B cell (primary cell): ENCODE data around the gene TEX26. TPM values are rescaled to one million over a fixed set of nuclear protein-coding genes. Genes with fewer than 3 reads are reported as not detected.
"Not testable (repeated sequence)": the region's sequence is repeated elsewhere in the genome, so short reads cannot be mapped to it uniquely, and the experiment has no call there.

ENCODE experiments used
- ATAC-seq: fragments of 200-7000 bp; cut with Tn5 transposase; one replicate; pipeline ENCODE4 v1.10.0; 2021; ENCODE audit warnings: low read depth, mild to moderate bottlenecking, moderate number of reproducible peaks, moderate library complexity
- CTCF ChIA-PET: fragments of 350-600 bp; sonication (Branson Sonifier 250); formaldehyde crosslinking; loops from one replicate; lab custom pipeline; 2021; ENCODE audit warnings: antibody characterized with exemption, inconsistent platforms; lab: Charles Lee
- POLR2A ChIA-PET: fragments of 350-600 bp; sonication (Branson Sonifier 250); formaldehyde crosslinking; loops from one replicate; lab custom pipeline; 2021; ENCODE audit warnings: antibody characterized with exemption; lab: Charles Lee
- DNase-seq: peaks from one replicate; pipeline ENCODE4 v3.0.0; 2013
- H2AFZ ChIP-seq: 2 replicates; pipeline ENCODE4 v1.6.1; 2012; ENCODE audit warnings: mild to moderate bottlenecking, low read depth, low read length; ENCODE audit not compliant: insufficient read depth, poor library complexity, severe bottlenecking
- H3K27ac ChIP-seq, 2 donors: 1 replicate in 1 of 2; 2 replicates in 1 of 2; pipeline ENCODE4 v1.5.1; 2012 to 2013; ENCODE audit warnings: low read length in 2 of 2, mild to moderate bottlenecking in 2 of 2, moderate library complexity in 1 of 2
- H3K27me3 ChIP-seq, 4 experiments: fragments of 200-600 bp in 1 of 4; sonication (generic) in 1 of 4; replicated peaks in 1 of 4; 1 replicate in 2 of 4; 2 replicates in 2 of 4; pipeline versions ENCODE4 v1.6.1 to v1.7.0; 2013 to 2016; ENCODE audit warnings: low read length in 3 of 4, mild to moderate bottlenecking in 2 of 4, mixed read lengths in 1 of 4, moderate library complexity in 1 of 4; ENCODE audit not compliant: insufficient read depth in 4 of 4, control insufficient read depth in 3 of 4; ENCODE audit errors: control extremely low read depth in 1 of 4
- H3K36me3 ChIP-seq, 2 experiments: replicated peaks in 1 of 2; 1 replicate in 1 of 2; 2 replicates in 1 of 2; pipeline versions ENCODE4 v1.6.1 to v1.7.1; 2013; ENCODE audit warnings: low read length in 1 of 2; ENCODE audit not compliant: insufficient read depth in 2 of 2, control insufficient read depth in 1 of 2; ENCODE audit errors: control extremely low read depth in 1 of 2, extremely low read depth in 1 of 2
- H3K4me1 ChIP-seq, 2 donors: fragments of 200-600 bp in 1 of 2; sonication (generic) in 1 of 2; 1 replicate in 1 of 2; 2 replicates in 1 of 2; pipeline versions ENCODE4 v1.5.1 to v1.6.1; 2013 to 2017; ENCODE audit warnings: low read length in 2 of 2; ENCODE audit not compliant: control insufficient read depth in 2 of 2, insufficient read depth in 2 of 2
- H3K4me2 ChIP-seq: replicated peaks from 2 replicates; pipeline ENCODE3; 2012; ENCODE audit warnings: mild to moderate bottlenecking, low read depth, low read length; ENCODE audit not compliant: poor library complexity, severe bottlenecking
- H3K4me3 ChIP-seq, 5 experiments: fragments of 200-600 bp in 1 of 5; sonication (generic) in 1 of 5; 1 replicate in 3 of 5; 2 replicates in 2 of 5; pipeline versions ENCODE4 v1.5.1 to v1.7.0; 2011 to 2016; ENCODE audit warnings: low read length in 4 of 5, mild to moderate bottlenecking in 4 of 5, low read depth in 2 of 5, control low read depth in 1 of 5, moderate library complexity in 1 of 5; ENCODE audit not compliant: insufficient read depth in 1 of 5; ENCODE audit errors: control extremely low read depth in 1 of 5, extremely low read depth in 1 of 5
- H3K79me2 ChIP-seq: fragments of 200-600 bp; sonication (generic); one replicate; pipeline ENCODE4 v1.6.0; 2016; ENCODE audit warnings: low read length; ENCODE audit not compliant: control insufficient read depth, insufficient read depth
- H3K9ac ChIP-seq: fragments of 200-600 bp; sonication (generic); 2 replicates; pipeline ENCODE4 v1.6.1; 2017; ENCODE audit warnings: mild to moderate bottlenecking, low read length, moderate library complexity
- H3K9me3 ChIP-seq, 3 donors: one replicate each; pipeline versions ENCODE4 v1.6.1 to v1.7.1; 2013; ENCODE audit warnings: low read length in 2 of 3; ENCODE audit not compliant: control insufficient read depth in 2 of 3, insufficient read depth in 1 of 3; ENCODE audit errors: control extremely low read depth in 1 of 3
- H4K20me1 ChIP-seq: 2 replicates; pipeline ENCODE4 v1.6.0; 2012; ENCODE audit warnings: mild to moderate bottlenecking, low read length; ENCODE audit not compliant: insufficient read depth, control insufficient read depth, poor library complexity, severe bottlenecking
- H3K27ac Mint-ChIP-seq: one replicate; pipeline ENCODE4 v1.8.0; 2021; ENCODE audit warnings: mixed read lengths
- H3K27me3 Mint-ChIP-seq: one replicate; pipeline ENCODE4 v1.8.0; 2021; ENCODE audit warnings: mixed read lengths
- H3K4me1 Mint-ChIP-seq: one replicate; pipeline ENCODE4 v1.8.0; 2021; ENCODE audit warnings: mixed read lengths
- H3K4me3 Mint-ChIP-seq: one replicate; pipeline ENCODE4 v1.8.0; 2021; ENCODE audit warnings: mixed read lengths
- H3K9me3 Mint-ChIP-seq: one replicate; pipeline ENCODE4 v1.8.0; 2022; ENCODE audit warnings: mixed read lengths; ENCODE audit not compliant: insufficient read depth
- EZH2 ChIP-seq: IDR thresholded peaks from 2 replicates; pipeline ENCODE4 v1.6.1; 2012; ENCODE audit warnings: borderline replicate concordance, low read depth, mild to moderate bottlenecking, moderate library complexity, low read length; ENCODE audit not compliant: insufficient read depth, poor library complexity, severe bottlenecking
- WGBS: methylation state at CpG from one replicate; pipeline ENCODE4 v1.1.5; 2013; ENCODE audit warnings: missing lambda C conversion rate; ENCODE audit not compliant: insufficient coverage; 5-methylcytosine and 5-hydroxymethylcytosine counted together
- intact Hi-C: fragments of 100-400 bp; cut with micrococcal nuclease; formaldehyde crosslinking; loops from one replicate; pipeline ENCODE4 v1.10.0; 2022
- polyA plus RNA-seq: library from polyadenylated mRNA; depleted of rRNA; stranded (reverse); fragments of >200 nt; gene quantifications from 2 replicates; pipeline ENCODE4 v1.2.3, GENCODE V29; 2012
- total RNA-seq, 2 donors: library from RNA; stranded (reverse); fragments of 120-200 nt in 1 of 2; gene quantifications; 1 replicate in 1 of 2; 2 replicates in 1 of 2; pipeline versions ENCODE4 v1.2.3 to v1.2.4, GENCODE V29; 2013 to 2022
- TF ChIP-seq, protein P1 (sequence below): fragments of 200-600 bp; IDR thresholded peaks from one replicate; pipeline ENCODE4 v1.8.0; 2022; ENCODE audit warnings: antibody characterized with exemption, mild to moderate bottlenecking

Gene TEX26
- total and polyA plus RNA-seq, 2 donors (not counting 1 experiment from before 2014, with no cell fraction given) = not detected

DNA sequence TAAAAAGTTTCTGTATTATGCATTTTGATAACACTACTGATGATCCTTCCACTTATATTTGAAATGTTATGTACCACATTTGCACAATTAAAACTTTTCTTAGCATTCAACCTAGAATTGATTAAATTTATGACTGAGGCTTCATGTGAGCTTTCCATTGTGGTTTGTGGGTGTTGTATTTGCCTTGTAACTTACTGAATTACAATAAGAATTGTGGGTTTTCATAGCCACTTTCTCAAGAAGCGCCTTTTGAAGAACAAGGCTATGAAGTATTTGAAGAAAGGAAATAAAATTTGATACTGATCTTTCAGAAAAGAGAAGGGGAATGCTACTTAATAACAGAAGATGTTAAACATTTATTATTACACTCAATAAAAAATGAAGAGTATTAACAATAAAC, 7.0 kb upstream of the TEX26 start:
- H3K9me3 Mint-ChIP-seq = no peaks in the 10 kb centered on the region
- CTCF ChIA-PET = no interaction called here

DNA sequence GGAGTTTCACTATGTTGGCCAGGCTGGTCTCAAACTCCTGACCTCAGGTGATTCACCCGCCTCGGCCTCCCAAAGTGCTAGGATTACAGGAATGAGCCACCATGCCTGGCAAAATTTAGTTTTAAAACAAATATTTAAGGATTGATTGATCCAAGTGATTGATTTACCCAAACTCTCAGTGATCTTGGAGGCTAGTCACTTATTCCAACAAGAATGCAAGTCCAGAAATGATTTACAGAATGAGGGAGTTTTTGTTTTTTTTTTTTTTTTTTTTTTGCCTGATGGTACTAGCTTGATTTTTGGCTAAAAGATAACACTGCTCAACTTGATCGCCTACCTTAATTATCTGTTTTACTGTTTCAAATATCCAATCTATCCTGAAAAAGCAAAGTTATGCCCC, 5.7 kb upstream of the TEX26 start:
- ATAC-seq (no peak), DNase-seq (no peak)
- Histone ChIP-seq H3K9me3 (no peaks in the 10 kb centered on the region), H3K79me2 (no peaks in the 10 kb centered on the region), H3K4me3 (no peak overlapping the region), H3K9ac (no peak overlapping the region), H3K27ac (no peak overlapping the region), H3K4me2 (no peak overlapping the region), H2AFZ (no peak overlapping the region), H4K20me1 (no peaks in the 10 kb centered on the region), H3K36me3 (no peaks in the 10 kb centered on the region), H3K27me3 (peaks cover 0 to 8% (median 0%) of the 10 kb centered on the region in 4 experiments), H3K4me1 (no peaks in the 10 kb centered on the region)
- Mint-ChIP-seq H3K27me3 (peaks cover 35% of the 10 kb centered on the region), H3K4me1 (no peaks in the 10 kb centered on the region), H3K27ac (no peak overlapping the region), H3K4me3 (no peak overlapping the region), H3K9me3 (no peaks in the 10 kb centered on the region)
- TF ChIP-seq, protein P1, sequence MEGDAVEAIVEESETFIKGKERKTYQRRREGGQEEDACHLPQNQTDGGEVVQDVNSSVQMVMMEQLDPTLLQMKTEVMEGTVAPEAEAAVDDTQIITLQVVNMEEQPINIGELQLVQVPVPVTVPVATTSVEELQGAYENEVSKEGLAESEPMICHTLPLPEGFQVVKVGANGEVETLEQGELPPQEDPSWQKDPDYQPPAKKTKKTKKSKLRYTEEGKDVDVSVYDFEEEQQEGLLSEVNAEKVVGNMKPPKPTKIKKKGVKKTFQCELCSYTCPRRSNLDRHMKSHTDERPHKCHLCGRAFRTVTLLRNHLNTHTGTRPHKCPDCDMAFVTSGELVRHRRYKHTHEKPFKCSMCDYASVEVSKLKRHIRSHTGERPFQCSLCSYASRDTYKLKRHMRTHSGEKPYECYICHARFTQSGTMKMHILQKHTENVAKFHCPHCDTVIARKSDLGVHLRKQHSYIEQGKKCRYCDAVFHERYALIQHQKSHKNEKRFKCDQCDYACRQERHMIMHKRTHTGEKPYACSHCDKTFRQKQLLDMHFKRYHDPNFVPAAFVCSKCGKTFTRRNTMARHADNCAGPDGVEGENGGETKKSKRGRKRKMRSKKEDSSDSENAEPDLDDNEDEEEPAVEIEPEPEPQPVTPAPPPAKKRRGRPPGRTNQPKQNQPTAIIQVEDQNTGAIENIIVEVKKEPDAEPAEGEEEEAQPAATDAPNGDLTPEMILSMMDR = no peak
- no peak for TF ChIP-seq EZH2
- intact Hi-C loops = no loop called here
- WGBS = no CpG with 5 or more reads among the region's 3 CpGs
- ChIA-PET POLR2A (no interaction called here), CTCF (no interaction called here)

More for the DNA sequence above, 7.0 kb upstream of the TEX26 start:
- POLR2A ChIA-PET = no interaction called here
- Histone ChIP-seq H3K4me1 (no peaks in the 10 kb centered on the region), H3K36me3 (no peaks in the 10 kb centered on the region), H3K4me3 (no peak overlapping the region), H4K20me1 (no peaks in the 10 kb centered on the region), H3K27ac (no peak overlapping the region), H3K9me3 (no peaks in the 10 kb centered on the region), H3K4me2 (no peak overlapping the region), H3K9ac (no peak overlapping the region), H2AFZ (no peak overlapping the region), H3K79me2 (no peaks in the 10 kb centered on the region), H3K27me3 (no peaks in the 10 kb centered on the region)
- WGBS = no CpG with 5 or more reads among the region's 1 CpG
- TF ChIP-seq, protein P1 = no peak
- no peak for TF ChIP-seq EZH2
- DNase-seq (no peak), ATAC-seq (no peak)
- Mint-ChIP-seq H3K4me3 (no peak overlapping the region), H3K27ac (no peak overlapping the region), H3K27me3 (peaks cover 26% of the 10 kb centered on the region), H3K4me1 (no peaks in the 10 kb centered on the region)
- intact Hi-C loops = no loop called here

DNA sequence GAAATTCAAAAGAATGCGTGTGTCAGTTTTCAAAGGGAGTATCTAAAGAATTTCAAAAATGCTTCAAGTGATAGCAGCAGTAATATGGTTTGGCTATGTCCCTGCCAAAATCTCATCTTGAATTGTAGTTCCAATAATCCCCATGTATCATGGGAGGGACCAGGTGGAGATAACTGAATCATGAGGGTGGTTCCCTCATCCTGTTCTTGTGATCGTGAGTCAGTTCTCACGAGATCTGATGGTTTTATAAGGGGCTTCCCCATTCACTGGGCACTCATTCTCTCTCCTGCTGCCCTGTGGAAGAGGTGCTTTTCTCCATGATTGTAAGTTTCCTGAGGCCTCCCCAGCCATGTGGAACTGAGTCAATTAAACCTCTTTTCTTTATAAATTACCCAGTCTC, 5.3 kb upstream of the TEX26 start:
- CTCF ChIA-PET, H3K9me3 Mint-ChIP-seq, H3K4me3 ChIP-seq, ATAC-seq, H3K9me3 ChIP-seq, H3K4me2 ChIP-seq, H3K27me3 ChIP-seq, intact Hi-C loops, H3K4me3 Mint-ChIP-seq, H3K4me1 ChIP-seq, H2AFZ ChIP-seq, H3K79me2 ChIP-seq, H3K27ac ChIP-seq, H3K9ac ChIP-seq, H4K20me1 ChIP-seq, H3K36me3 ChIP-seq, DNase-seq, H3K27ac Mint-ChIP-seq, POLR2A ChIA-PET, H3K4me1 Mint-ChIP-seq: not testable (repeated sequence)
- peaks cover 39% of the 10 kb centered on the region for H3K27me3 Mint-ChIP-seq
- 72% methylated on average over 2 of the region's 3 CpGs for WGBS
